ENCODE results near the gene EYS.
"Not testable (repeated sequence)": the region's sequence is repeated elsewhere in the genome, so short reads cannot be mapped to it uniquely, and the experiment has no call there.

EYS gene

GRCh38 chr6:63757275-63757674, 1949.8 kb downstream of the EYS start:
- DNase-seq (ENCODE audit: low read depth, low spot score); H3K27ac ChIP-seq: not testable (repeated sequence)

GRCh38 chr6:63750400-63750799, 1956.6 kb downstream of the EYS start:
- DNase-seq (ENCODE audit: low read depth, low spot score) = no peak
- H3K27ac ChIP-seq = no peak overlapping the region

GRCh38 chr6:63745784-63746183, 1961.2 kb downstream of the EYS start:
- H3K27ac ChIP-seq = no peak overlapping the region
- no peak for DNase-seq (ENCODE audit: low read depth, low spot score)

- no peak for DNase-seq (ENCODE audit: low read depth, low spot score)
- no peak overlapping the region for H3K27ac ChIP-seq
These were observed 1962.2 kb downstream of the EYS start for GRCh38 chr6:63744810-63745209.

GRCh38 chr6:63743691-63744090, 1963.3 kb downstream of the EYS start:
- DNase-seq (ENCODE audit: low read depth, low spot score) = no peak
- H3K27ac ChIP-seq = no peak overlapping the region

- DNase-seq (ENCODE audit: low read depth, low spot score) = no peak
- H3K27ac ChIP-seq = no peak overlapping the region
These were observed 1965.0 kb downstream of the EYS start for GRCh38 chr6:63742060-63742459.

GRCh38 chr6:63740709-63741108, 1966.3 kb downstream of the EYS start:
- peak; percentile 22 for DNase-seq (ENCODE audit: low read depth, low spot score)
- no peak overlapping the region for H3K27ac ChIP-seq

- DNase-seq (ENCODE audit: low read depth, low spot score) = no peak
- no peak overlapping the region for H3K27ac ChIP-seq
These were observed 1967.8 kb downstream of the EYS start for GRCh38 chr6:63739094-63739687.

GRCh38 chr6:63738190-63738589, 1968.8 kb downstream of the EYS start:
- DNase-seq (ENCODE audit: low read depth, low spot score); H3K27ac ChIP-seq: not testable (repeated sequence)

- peak; percentile 20 for DNase-seq (ENCODE audit: low read depth, low spot score)
- H3K27ac ChIP-seq = no peak overlapping the region
These were observed 1972.1 kb downstream of the EYS start for GRCh38 chr6:63734923-63735322.

GRCh38 chr6:63732336-63732735, 1974.7 kb downstream of the EYS start:
- peak overlapping the region; percentile 22 for H3K27ac ChIP-seq
- DNase-seq (ENCODE audit: low read depth, low spot score) = no peak

- no peak overlapping the region for H3K27ac ChIP-seq
- DNase-seq (ENCODE audit: low read depth, low spot score) = no peak
These were observed 1975.1 kb downstream of the EYS start for GRCh38 chr6:63731930-63732329.

GRCh38 chr6:63730311-63730710, 1976.7 kb downstream of the EYS start:
- DNase-seq (ENCODE audit: low read depth, low spot score) = no peak
- no peak overlapping the region for H3K27ac ChIP-seq

GRCh38 chr6:63724721-63725120, 1982.3 kb downstream of the EYS start:
- no peak overlapping the region for H3K27ac ChIP-seq
- no peak for DNase-seq (ENCODE audit: low read depth, low spot score)

GRCh38 chr6:63721181-63721580, 1985.8 kb downstream of the EYS start:
- DNase-seq (ENCODE audit: low read depth, low spot score) = no peak
- no peak overlapping the region for H3K27ac ChIP-seq

- no peak for DNase-seq (ENCODE audit: low read depth, low spot score)
- no peak overlapping the region for H3K27ac ChIP-seq
These were observed 1990.9 kb downstream of the EYS start for GRCh38 chr6:63716169-63716568.

GRCh38 chr6:63714091-63714490, 1992.9 kb downstream of the EYS start:
- no peak overlapping the region for H3K27ac ChIP-seq
- DNase-seq (ENCODE audit: low read depth, low spot score) = no peak

- no peak for DNase-seq (ENCODE audit: low read depth, low spot score)
- H3K27ac ChIP-seq = no peak overlapping the region
These were observed 1993.7 kb downstream of the EYS start for GRCh38 chr6:63713332-63713731.

- H3K27ac ChIP-seq = no peak overlapping the region
- no peak for DNase-seq (ENCODE audit: low read depth, low spot score)
These were observed 1997.9 kb downstream of the EYS start for GRCh38 chr6:63709148-63709547.

- H3K27ac ChIP-seq = no peak overlapping the region
- DNase-seq (ENCODE audit: low read depth, low spot score) = no peak
These were observed 1998.4 kb downstream of the EYS start for GRCh38 chr6:63708631-63709030.

- DNase-seq (ENCODE audit: low read depth, low spot score) = no peak
- H3K27ac ChIP-seq = no peak overlapping the region
These were observed 2000.4 kb downstream of the EYS start for GRCh38 chr6:63706630-63707029.

GRCh38 chr6:63705707-63706106, 2001.3 kb downstream of the EYS start:
- H3K27ac ChIP-seq = no peak overlapping the region
- no peak for DNase-seq (ENCODE audit: low read depth, low spot score)

- no peak overlapping the region for H3K27ac ChIP-seq
- DNase-seq (ENCODE audit: low read depth, low spot score) = no peak
These were observed 2016.8 kb downstream of the EYS start for GRCh38 chr6:63690221-63690620.

All from epithelial cell of prostate (primary cell).